Activated T-helper 9 cell treated with anti-CD3 and anti-CD28 coated beads, Interleukin-2, amount 50 U/mL, for 16 hours (primary cell): ENCODE results near the gene ZC3H8.

Experiments used
- DNase-seq: peaks from one replicate; pipeline ENCODE4 v3.0.0-alpha.2; 2020; ENCODE audit warnings: low read depth

ZC3H8 gene

DNA sequence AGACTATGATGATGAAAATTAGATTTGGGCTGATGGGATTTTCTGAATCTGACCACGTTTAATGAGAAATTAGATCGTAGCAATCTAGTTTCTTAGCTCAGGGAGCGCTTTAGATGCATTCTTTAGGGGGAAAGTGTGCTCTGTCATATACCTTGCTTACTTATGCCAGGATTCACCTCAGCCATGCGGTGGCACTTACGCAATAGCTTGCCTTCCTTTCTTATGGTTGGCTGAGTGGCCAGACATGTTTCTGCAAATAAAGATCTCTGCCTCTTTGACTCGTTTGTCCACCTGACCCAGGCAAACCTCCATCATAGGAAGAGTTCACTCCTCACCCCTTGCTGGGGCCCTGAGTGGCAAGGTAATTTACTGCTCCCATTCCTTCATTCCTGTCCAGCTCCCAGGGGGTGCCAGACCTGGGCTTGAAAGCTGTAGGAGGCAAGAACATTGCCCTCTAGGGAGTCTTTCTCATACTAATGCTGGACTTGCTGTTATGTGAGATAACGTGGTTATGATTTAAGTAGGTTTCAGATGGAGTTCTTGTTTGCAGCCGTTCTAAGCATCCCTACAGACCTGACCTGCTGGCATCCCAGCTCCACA is 59.6 kb downstream of the ZC3H8 start:
- no peak for DNase-seq

DNA sequence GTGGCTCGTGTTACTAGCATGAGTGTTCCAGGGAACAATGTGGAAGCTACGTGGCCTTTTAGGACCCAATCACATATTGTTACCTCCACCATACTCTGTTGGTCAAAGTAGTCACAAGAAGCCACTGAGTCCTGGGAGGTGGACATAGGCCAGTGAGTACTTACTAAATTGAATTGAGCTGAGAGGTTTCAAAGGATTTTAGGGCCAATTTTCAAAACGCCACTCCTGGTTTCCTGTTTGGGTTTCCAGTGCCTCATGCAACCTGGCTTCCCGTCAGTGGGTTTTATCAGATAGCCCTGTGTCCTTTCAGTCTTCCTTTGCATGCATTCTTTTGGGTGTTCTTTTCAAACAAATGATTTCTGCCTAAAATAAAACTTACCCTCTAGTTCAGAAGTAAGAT is 60.4 kb downstream of the ZC3H8 start:
- no peak for DNase-seq

DNA sequence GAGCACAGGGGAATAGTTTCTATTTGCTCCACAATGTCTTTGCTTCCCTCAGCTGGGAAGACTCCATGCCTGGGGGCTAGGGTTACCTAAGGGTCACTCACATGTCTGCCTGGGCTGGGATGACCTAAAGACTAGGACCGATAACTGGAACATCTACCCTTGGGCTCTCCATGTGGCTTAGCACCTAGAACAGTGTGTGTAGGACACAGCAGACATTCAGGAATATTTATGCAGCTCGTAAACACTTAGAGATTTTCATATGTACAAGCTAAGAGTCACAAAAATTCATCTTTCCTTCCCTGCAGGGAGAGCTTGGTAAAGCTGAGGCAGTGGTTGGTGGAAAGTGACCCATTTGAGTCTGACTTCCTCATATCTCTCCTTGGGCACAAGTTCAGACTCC is 60.8 kb downstream of the ZC3H8 start:
- no peak for DNase-seq

DNA sequence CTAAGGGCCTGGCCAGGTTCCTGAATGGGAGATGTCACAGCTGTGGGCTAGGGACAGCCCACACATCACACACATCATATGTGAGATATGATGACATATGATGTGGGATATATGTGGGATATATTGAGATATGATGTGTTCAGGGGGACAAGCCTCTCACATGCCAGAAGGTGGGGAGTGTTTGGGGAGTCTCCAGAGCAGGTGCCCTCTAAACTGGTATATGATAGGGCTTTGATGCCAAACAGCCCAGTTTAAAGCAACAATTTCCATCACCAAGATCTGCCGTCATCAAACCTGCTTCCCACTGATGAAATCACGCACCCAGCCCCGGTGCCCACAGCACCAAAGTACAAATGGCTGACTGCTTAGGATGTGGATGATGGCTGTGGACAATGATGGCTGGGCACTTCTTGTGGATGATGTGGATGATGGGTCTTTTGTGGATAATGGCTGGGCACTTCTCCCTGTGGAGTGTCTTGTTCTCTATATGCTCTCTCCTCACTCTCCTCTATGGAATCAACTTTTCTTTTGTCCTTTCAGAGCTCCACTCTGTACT is 65.8 kb downstream of the ZC3H8 start:
- no peak for DNase-seq

DNA sequence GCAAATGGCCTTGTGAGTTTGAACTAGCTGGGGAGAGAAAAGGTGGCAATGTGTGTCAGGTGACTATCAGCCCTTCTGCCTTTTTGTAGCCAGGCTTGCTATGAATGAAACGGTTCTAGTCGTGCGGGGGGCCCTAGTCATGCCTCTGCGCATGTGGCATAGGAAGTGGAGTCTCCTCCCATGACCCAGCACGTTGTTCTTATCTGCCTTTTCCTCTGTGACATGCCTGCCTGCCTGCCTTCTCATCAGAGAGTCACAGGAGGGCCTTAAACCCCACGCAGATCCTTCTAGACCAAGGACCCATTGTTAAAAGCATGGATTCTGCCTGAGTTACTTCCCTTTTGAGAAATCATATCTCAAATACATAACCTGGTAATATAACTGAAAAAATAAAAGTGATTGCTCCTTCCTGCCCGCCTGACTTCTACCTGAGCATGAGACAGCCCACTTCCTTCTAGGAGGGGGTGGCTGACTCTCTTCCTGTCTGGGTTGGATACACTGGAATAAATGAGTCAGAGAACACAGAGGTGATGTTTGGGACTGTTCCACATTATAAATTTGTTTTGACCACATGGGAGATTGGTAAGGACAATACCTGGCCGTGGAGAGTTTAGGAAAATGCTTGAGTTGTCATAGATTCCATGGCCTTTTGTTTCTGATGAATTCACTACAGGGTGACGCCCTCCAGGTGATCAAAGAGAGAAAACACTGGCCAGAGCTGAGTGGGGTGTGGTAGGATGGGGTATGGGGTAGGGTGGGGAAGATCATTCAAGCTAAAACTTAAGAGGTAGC is 66.8 kb downstream of the ZC3H8 start:
- DNase-seq, result peak; percentile 61

DNA sequence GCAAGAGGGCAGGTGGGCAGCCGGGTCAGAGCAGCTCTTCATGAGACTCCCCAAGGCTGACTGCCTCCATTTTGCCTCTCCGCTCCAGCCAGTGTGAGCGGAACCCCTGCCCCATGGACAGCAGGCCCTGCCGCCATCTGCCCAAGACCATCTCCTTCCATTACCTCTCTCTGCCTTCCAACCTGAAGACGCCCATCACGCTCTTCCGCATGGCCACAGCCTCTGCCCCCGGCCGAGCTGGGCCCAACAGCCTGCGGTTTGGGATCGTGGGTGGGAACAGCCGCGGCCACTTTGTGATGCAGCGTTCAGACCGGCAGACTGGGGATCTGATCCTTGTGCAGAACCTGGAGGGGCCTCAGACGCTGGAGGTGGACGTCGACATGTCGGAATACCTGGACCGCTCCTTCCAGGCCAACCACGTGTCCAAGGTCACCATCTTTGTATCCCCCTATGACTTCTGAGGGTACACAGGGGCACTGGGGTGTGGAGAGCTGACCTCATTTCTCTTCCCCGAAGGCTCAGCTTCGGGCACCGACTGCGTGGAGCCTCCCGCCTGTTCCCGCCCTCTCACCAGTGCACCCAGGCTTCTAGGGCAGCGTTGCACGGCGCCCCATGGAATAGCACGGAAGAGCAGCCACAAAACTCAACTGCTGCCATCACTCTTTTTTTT is 67.7 kb downstream of the ZC3H8 start:
- no peak for DNase-seq

DNA sequence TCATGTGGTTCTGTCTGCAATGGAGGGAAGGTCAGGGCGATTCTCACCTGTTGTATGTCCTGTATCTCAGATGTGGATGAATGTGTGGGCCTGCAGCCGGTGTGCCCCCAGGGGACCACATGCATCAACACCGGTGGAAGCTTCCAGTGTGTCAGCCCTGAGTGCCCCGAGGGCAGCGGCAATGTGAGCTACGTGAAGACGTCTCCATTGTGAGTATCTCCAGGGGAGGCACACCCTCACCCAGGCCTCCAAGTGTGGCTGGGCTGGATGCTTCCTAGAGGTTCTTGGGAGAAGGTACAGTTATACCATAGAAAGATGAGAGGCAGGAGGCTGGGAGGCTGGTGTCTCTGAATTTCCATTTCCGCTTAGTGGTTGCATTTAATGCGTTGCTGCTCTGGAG is 69.7 kb downstream of the ZC3H8 start:
- no peak for DNase-seq

DNA sequence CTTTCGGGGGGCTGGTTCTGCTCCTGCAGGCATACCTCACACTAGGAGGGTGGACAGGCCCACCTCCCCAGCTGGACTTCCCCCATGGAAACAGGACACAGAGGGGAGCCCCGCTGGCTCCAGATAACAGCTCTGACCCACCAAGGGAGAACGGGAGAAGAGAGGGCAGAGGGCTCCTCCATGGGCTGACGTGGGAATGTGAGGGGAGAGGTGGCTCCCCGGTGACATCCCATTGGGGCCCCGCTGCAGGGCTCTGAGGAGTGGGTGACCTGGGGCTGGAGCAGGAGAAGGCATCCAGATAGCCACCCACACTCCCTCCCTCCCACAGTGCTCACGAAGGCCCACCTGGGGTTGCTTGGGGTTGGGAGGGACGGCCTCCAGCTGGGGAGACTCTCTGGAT is 70.7 kb downstream of the ZC3H8 start:
- DNase-seq, result no peak

DNA sequence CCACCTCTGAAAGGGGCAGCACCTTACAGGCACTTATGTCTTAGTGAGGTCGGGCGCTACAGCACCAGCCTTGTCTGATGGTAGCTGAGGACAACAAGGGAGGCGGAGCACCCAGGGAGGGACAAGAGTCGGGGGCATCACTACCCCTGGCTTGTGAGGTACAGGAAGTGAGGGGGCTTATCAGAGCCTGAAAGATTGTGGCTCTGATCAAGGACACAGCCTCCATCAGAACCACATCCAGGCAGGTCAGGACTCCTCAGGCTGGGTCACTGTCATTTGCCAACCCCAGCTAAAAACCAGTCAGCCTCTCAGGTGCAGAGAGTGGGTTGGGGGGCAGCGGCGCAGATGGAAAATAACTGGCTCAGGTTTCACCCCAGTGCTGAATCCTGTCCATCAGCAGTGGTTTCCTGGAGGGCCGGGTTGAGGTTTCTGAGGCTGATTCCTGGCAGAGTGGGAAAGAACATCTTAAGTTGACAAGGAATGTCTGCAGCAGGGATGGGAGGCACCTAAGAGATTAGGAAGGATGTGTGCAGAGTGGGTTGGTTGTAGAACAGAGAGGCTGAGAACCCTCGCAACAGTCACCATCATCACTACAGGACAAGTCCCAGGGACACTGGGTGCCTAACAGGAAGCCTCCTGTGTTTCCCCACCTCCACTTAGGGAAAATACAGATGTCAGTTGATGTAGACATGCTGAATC is 71.4 kb downstream of the ZC3H8 start:
- no peak for DNase-seq

DNA sequence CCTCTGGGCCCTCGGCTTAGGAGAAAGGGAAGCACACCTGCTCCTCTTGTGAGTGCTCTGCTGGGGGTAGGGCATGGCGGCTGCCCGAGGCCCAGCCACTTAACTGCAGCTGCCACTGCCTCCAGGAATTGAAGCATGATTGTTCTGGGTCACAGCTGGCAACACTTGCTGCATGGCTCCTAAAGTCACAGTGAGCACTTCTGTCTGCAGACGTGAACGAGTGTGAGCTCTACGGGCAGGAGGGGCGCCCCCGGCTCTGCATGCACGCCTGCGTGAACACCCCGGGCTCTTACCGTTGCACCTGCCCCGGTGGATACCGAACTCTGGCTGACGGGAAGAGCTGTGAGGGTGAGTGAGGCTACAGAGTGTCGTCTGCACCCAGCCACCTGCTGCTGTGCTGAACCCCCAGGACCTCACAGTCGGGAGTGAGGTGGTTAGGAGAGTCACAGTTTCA is 72.2 kb downstream of the ZC3H8 start:
- DNase-seq, result peak; percentile 34

DNA sequence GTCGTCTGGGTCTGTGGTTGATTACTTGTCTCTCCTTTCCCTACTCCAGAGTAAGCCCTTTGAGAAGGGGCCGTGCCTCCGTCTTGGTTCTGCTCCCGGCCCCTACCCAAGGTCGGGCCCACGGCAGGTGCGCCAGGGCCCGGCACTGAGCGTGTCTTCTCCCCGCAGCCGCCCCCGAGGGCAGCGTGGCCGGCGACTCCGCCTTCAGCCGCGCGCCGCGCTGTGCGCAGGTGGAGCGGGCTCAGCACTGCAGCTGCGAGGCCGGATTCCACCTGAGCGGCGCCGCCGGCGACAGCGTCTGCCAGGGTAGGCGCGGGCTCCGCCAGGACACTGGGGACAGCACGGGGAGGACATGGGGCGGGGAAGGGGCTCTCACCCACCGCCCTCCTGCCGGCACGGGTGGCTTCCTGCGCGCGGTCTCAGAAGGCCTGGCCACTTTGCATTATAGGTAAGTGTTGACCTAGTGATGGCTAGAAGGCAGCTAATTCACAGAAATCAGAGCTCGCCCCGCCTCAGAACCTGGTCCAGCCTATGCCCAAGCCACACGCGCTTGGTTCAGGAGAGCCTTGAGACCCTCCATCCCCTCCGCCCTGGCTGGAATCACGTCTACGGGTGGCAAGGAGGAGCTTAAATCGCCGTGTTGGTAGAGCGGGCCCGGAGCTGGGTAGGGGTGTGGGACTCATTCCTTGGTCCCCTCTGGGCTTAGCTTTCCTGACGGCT is 73.1 kb downstream of the ZC3H8 start:
- DNase-seq, result peak; percentile 68

DNA sequence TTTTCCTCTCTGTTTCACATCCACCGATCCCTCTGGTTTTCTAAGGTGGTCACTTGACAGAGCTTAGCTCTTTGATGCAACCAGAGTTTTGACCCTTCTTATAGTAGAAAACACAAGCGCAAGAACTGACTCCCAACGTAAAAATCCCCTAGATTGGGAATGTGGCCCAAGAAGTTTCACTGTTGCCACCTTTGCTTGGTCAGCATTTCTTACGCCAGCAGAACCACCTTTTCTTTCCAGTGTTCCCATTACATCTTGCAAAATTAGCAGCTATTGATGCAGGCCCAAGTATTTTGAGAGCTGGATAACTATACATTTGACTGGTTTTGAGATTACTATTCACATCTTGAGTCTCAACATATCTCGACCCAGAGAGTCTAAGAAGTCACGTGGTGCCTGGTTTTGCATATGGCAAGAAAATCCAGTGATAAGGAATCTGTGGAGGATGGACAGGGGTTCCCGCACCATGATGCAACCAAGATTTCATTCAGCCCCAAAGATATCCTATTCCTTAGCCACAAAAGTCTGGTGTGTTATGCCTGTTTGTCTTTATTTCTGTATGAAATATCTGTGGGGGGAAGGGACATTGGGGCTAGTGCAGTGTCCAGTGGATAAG is 78.8 kb downstream of the ZC3H8 start:
- no peak for DNase-seq

DNA sequence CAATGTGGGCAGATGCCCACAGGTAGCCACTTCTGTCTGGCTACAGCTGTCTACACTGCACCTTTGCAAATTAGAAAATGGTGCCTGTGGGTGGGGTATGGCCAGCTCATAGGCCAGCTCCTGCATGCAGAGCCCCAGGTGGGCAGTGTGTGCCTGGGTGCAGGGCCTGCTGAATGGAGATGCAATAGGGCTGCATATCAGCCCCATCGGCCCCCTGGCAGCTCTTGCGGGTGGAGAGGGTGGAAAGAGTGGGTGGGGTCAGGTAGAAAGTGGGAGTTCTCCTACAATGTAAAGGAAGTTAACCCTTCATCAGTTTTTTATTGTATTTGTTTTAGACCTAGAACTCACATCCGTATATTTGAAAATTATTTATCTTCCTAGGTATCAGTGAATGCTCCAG is 79.5 kb downstream of the ZC3H8 start:
- no peak for DNase-seq

DNA sequence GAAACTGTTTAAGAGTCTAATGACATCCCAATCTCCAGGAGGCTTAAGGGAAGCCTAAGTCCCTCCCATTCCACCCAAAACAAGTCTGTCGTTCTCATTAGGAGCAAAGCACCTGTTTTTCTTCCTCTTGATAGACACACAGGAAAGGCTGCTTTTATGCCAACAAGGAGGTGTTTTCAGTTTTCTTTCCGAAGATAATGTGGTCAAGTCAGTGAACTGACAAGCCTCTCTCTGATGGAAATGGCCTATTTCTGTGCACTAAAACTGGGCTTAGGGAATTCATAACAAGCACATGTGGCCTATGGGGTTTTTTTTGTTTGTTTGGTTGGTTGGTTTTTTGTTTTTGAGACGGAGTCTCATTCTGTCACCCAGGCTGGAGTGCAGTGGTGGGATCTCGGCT is 80.5 kb downstream of the ZC3H8 start:
- DNase-seq, result no peak

DNA sequence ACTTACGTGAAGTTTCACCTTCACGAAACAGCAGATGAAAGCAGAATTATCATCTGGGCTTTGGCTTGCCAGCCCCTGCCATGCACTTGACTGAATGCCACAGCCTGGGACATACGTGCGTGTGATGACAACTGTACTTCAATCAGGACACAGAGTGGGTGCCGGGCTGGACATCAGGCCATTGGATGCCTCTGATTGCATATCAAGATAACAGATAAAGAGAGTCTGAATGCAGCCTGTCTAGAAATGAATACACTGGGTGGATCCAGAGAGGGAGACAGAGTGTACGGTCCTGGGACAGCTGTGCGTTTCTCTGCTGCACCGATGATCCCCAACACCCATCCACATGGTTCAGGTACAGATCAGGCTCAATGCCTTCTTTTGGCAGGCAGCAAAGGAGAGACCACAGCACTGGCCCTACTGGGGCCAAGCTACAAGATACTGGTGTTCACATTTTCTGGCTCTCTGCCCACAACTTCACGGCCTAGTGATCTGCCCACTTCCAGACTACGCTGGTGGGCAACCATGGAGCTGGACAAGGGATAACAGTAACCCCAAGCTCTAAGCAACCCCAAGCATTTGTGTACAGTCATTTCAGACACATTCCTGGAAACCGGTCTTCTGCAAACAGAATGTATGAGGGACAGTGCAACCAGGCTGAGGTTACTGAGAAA is 81.1 kb downstream of the ZC3H8 start:
- DNase-seq, result no peak

DNA sequence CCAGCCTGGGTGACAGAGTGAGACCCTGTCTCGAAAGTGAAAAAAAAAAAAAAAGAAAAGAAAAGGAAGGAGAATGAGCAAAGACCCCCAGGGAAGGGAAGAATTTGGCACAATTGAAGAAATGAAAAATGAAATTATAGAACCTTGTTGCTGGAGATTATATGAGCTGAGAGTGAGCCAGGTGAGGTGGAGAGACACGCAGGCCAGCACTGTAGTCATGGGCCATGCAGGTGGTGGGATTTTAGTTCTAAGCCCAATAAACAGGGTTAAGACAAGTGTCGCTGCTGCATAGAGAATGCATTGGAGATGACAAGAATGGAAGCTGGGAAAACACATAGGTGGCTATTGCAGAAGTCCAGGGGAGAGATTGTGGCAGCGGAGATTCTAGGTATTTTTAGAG is 84.3 kb downstream of the ZC3H8 start:
- no peak for DNase-seq

DNA sequence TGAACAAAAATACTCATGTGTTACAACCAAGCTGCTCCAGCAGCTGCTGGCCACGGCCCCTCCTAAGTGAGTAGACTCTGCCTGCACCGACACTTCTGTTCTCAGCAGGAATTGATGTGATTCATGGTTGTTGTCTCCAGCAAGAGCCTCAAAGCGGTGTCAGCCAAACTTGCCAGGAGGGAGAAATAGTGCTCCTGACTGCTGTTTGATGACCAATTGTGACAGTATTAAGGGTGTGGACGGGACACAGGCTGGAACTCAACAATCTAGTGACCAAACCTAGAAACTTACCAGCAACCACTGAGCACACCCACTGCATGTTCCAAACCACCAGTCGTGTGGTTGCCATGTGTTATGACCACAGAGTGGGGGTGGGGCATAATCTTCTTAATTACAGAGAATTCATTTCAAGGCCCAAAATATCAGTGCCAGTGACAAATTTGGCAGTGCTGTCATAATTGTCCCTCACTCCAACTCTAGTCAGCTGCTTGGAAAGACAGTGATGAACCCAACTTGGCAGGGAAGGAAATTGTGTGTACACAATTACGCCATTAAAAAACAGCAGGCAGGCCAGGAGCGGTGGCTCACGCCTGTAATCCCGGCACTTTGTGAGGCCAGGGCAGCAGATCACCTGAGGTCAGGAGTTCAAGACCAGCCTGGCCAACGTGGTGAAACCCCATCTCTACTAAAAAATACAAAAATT is 86.3 kb downstream of the ZC3H8 start:
- no peak for DNase-seq

DNA sequence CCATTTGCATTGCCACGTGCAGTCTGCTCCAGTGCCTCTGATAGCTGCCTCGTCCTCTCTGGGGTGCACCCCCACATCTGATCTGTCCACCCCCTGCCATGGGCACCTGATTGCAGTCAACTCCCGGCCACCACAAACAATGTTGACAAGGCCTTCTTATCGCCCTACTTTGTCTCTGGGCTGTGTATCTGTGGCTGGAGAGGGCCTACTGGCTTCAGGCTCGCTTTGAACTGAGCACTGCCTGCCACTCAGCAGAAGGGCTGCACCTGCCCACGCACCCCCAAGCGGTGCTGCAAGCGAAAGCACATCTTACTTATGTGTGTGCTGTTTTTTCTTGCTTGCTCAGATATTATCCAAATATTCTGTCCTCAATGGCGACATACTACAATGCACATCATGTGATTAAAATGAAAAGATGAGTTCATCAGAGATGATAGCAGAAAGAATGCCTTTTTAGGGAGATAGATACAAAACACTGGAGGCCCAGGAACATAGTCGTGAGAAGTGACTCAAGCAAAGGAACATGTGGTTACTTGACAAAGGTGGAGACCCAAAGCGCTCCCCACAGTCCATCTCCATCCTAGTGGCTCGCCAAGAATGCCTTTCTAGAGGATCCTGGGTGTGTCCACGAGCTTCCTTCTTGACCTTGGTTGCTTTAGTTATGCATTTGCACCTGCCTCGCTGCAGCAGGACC is 87.9 kb downstream of the ZC3H8 start:
- no peak for DNase-seq

DNA sequence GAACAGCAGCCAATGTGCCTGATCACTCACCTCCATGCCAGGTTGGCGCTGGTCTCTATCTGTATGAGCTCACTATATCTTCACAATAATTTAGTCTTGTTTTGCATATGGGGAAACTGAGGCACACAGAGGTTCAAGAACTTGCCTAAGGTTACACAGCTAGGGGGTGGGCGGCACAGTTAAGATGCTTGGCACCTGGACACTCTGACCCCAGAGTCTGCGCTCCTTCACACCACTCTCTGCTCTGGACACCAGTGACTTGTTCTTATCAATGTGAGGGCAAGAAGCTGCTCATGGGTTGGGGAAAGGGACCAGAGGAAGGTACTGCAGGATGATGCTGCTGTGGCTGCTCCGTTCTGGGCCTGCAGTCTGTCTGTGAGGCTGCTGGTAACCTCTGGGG is 89.5 kb downstream of the ZC3H8 start:
- no peak for DNase-seq
